PC-3 (cell line): Measurements from ENCODE around the gene TOPBP1. TPM values are rescaled to one million over a fixed set of nuclear protein-coding genes. Genes with fewer than 3 reads are reported as not detected.

ENCODE experiments used
- ATAC-seq: fragments of 200-7000 bp; cut with Tn5 transposase; 2 replicates; pipeline ENCODE4 v1.9.1; 2020; ENCODE audit warnings: mild to moderate bottlenecking, moderate library complexity
- BruUV-seq: library from RNA; stranded (reverse); fragments of 400-500 nt; replicated peaks from 2 replicates; lab custom pipeline; 2021; lab: Mats Ljungman, UMichigan
- CTCF ChIA-PET: fragments of 300-600 bp; sonication (Branson Sonifier 250); formaldehyde crosslinking; loops from one replicate; lab custom pipeline; 2022; ENCODE audit warnings: antibody characterized with exemption; lab: Charles Lee
- POLR2A ChIA-PET: fragments of 300-600 bp; sonication (Branson Sonifier 250); formaldehyde crosslinking; loops from one replicate; lab custom pipeline; 2022; ENCODE audit warnings: antibody characterized with exemption; ENCODE audit not compliant: unreplicated experiment; lab: Charles Lee
- DNase-seq: peaks from one replicate; pipeline ENCODE4 v3.0.0-alpha.2; 2015
- H2AFZ ChIP-seq: fragments of 300-600 bp; sonication (generic); 2 replicates; pipeline ENCODE4 v1.6.0; 2016; ENCODE audit warnings: antibody characterized with exemption, low read length
- H3F3A ChIP-seq: fragments of 300-600 bp; sonication (generic); one replicate; pipeline ENCODE4 v1.6.0; 2017; ENCODE audit warnings: antibody characterized with exemption, low read length, control low read depth, mild to moderate bottlenecking; ENCODE audit not compliant: unreplicated experiment
- H3K27ac ChIP-seq: fragments of 300-600 bp; sonication (generic); 2 replicates; pipeline ENCODE4 v1.5.1; 2016; ENCODE audit warnings: mild to moderate bottlenecking, low read length
- H3K27me3 ChIP-seq: fragments of 300-600 bp; sonication (generic); 2 replicates; pipeline ENCODE4 v1.6.1; 2016; ENCODE audit warnings: low read length, mixed read lengths
- H3K36me3 ChIP-seq: fragments of 300-600 bp; sonication (generic); 2 replicates; pipeline ENCODE4 v1.6.1; 2016; ENCODE audit warnings: low read depth, mixed run types, low read length, mixed read lengths
- H3K4me1 ChIP-seq: fragments of 300-600 bp; sonication (generic); 2 replicates; pipeline ENCODE4 v1.5.1; 2016; ENCODE audit warnings: low read length; ENCODE audit not compliant: insufficient read depth
- H3K4me2 ChIP-seq: fragments of 300-600 bp; sonication (generic); 2 replicates; pipeline ENCODE4 v1.6.0; 2016; ENCODE audit warnings: low read length
- H3K4me3 ChIP-seq: fragments of 300-600 bp; sonication (generic); 2 replicates; pipeline ENCODE4 v1.5.1; 2016; ENCODE audit warnings: mild to moderate bottlenecking, low read length, mixed read lengths
- H3K79me2 ChIP-seq: fragments of 300-600 bp; sonication (generic); 2 replicates; pipeline ENCODE4 v1.6.1; 2017; ENCODE audit warnings: low read length, mixed read lengths
- H3K9ac ChIP-seq: fragments of 300-600 bp; sonication (generic); 2 replicates; pipeline ENCODE4 v1.6.0; 2016; ENCODE audit warnings: mild to moderate bottlenecking, low read length
- H3K9me2 ChIP-seq: fragments of 300-600 bp; sonication (generic); replicated peaks from 2 replicates; pipeline ENCODE4 v1.6.1; 2016; ENCODE audit warnings: mixed run types, low read length, mixed read lengths
- H3K9me3 ChIP-seq: fragments of 300-600 bp; sonication (generic); 2 replicates; pipeline ENCODE4 v1.6.1; 2016; ENCODE audit warnings: low read length, mixed read lengths
- H4K20me1 ChIP-seq: fragments of 300-600 bp; sonication (generic); 2 replicates; pipeline ENCODE4 v1.6.1; 2016; ENCODE audit warnings: low read length, mixed read lengths
- CTCF ChIP-seq: fragments of 300-600 bp; sonication (generic); conservative IDR thresholded peaks from 2 replicates; pipeline ENCODE4 v1.5.1; 2017; ENCODE audit warnings: antibody characterized with exemption, low read depth, mild to moderate bottlenecking, low read length
- EZH2 ChIP-seq: fragments of 300-600 bp; sonication (generic); IDR thresholded peaks from one replicate; pipeline ENCODE4 v1.6.1; 2017; ENCODE audit warnings: antibody characterized with exemption, mild to moderate bottlenecking, low read length; ENCODE audit not compliant: unreplicated experiment
- EZH2phosphoT487 ChIP-seq: fragments of 300-600 bp; sonication (generic); IDR thresholded peaks from 2 replicates; pipeline ENCODE4 v1.6.1; 2018; ENCODE audit warnings: mild to moderate bottlenecking, antibody characterized with exemption, low read length, borderline replicate concordance
- intact Hi-C: fragments of 100-400 bp; cut with micrococcal nuclease; formaldehyde crosslinking; loops from 2 replicates; pipeline ENCODE4 v1.9.0; 2023
- total RNA-seq: library from RNA; depleted of rRNA; stranded (reverse); fragments of >200 nt; gene quantifications from 2 replicates; pipeline ENCODE4 v1.2.3, GENCODE V29; 2014

Gene TOPBP1
- total RNA-seq, 1 experiment from 2014 or later = 42.4 TPM

DNA sequence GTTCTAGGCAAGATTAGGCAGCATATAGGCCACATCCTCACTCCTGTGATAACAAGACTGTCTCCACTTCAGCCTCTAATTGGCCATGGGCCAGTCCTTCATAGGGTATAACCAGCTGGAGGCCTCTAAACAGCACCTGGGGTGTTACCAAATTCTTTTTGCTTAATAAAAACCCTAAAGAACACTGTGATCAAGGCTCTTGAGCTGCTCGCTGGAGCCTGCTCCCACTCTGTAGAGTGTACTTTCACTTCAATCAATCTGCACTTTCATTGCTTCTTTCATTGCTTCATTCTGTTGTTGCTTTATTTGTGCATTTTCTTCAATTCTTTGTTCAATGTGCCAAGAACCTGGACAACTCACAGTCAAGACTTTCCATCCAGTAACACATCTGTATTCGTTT is 36.2 kb upstream of the TOPBP1 start:
- H3K9me2 ChIP-seq = no peaks in the 10 kb centered on the region
- ChIA-PET POLR2A (no interaction called here), CTCF (no interaction called here)
- no peak overlapping the region for H3K9ac ChIP-seq
- no peaks in the 10 kb centered on the region for H3K27me3 ChIP-seq
- no peaks in the 10 kb centered on the region for H4K20me1 ChIP-seq
- no peak overlapping the region for H3K27ac ChIP-seq
- no peaks in the 10 kb centered on the region for H3F3A ChIP-seq
- ATAC-seq (no peak), DNase-seq (no peak)
- no TSS peak for BruUV-seq
- no peaks in the 10 kb centered on the region for H3K36me3 ChIP-seq
- no peaks in the 10 kb centered on the region for H3K79me2 ChIP-seq
- H3K4me3 ChIP-seq = no peak overlapping the region
- TF ChIP-seq EZH2 (no peak), EZH2phosphoT487 (no peak), CTCF (no peak)
- no peaks in the 10 kb centered on the region for H3K4me1 ChIP-seq
- no peaks in the 10 kb centered on the region for H3K9me3 ChIP-seq
- no peak overlapping the region for H3K4me2 ChIP-seq
- intact Hi-C loops = no loop called here
- no peak overlapping the region for H2AFZ ChIP-seq

DNA sequence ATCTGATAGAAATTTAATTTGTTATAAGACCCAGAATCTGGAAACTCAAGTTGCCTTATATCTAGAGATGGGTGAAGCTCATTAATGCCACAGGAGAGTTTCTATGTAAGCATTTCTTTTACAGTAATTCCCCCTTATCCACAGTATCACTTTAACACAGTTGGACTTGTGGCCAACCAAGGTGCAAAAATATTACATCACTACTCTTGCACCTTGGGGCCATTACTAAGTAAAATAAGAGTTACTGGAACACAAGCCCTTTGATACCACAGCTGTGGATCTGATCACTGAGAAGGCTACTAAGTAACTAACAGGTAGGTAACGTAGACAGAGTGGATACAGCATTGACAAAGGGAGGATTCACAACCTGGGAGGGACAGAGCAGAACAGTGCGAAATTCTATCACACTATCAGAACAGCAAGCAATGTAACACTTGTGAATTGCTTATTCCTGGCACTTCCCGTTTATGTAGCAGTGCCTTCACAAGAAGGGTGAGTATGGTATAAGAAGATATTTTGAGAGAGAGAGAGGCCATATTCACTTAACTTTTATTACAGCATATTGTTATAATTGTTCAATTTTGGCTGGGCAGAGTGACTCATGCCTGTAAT is 33.9 kb upstream of the TOPBP1 start:
- Histone ChIP-seq H3K4me2 (no peak overlapping the region), H3K9ac (no peak overlapping the region), H3K4me3 (no peak overlapping the region), H3K36me3 (no peaks in the 10 kb centered on the region), H3K79me2 (no peaks in the 10 kb centered on the region), H3K27ac (no peak overlapping the region), H3K27me3 (no peaks in the 10 kb centered on the region), H3F3A (no peaks in the 10 kb centered on the region), H3K9me3 (no peaks in the 10 kb centered on the region), H3K4me1 (no peaks in the 10 kb centered on the region), H4K20me1 (no peaks in the 10 kb centered on the region), H3K9me2 (no peaks in the 10 kb centered on the region), H2AFZ (no peak overlapping the region)
- ChIA-PET CTCF (no interaction called here), POLR2A (no interaction called here)
- ATAC-seq = no peak
- no TSS peak for BruUV-seq
- DNase-seq = no peak
- intact Hi-C loops = no loop called here
- TF ChIP-seq EZH2phosphoT487 = no peak
- no peak for TF ChIP-seq EZH2
- no peak for TF ChIP-seq CTCF

GRCh38 chr3:133694288-133695268 is 32.8 kb upstream of the TOPBP1 start:
- no TSS peak for BruUV-seq
- no peaks in the 10 kb centered on the region for H4K20me1 ChIP-seq
- no peak overlapping the region for H3K4me3 ChIP-seq
- intact Hi-C loops = no loop called here
- H3F3A ChIP-seq = no peaks in the 10 kb centered on the region
- no peak overlapping the region for H3K27ac ChIP-seq
- CTCF ChIA-PET = no interaction called here
- no peaks in the 10 kb centered on the region for H3K4me1 ChIP-seq
- no peaks in the 10 kb centered on the region for H3K27me3 ChIP-seq
- H3K9me3 ChIP-seq = no peaks in the 10 kb centered on the region
- TF ChIP-seq EZH2 (no peak), CTCF (no peak), EZH2phosphoT487 (no peak)
- H2AFZ ChIP-seq = no peak overlapping the region
- no peak overlapping the region for H3K9ac ChIP-seq
- ATAC-seq (no peak), DNase-seq (no peak)
- no peak overlapping the region for H3K4me2 ChIP-seq
- H3K36me3 ChIP-seq = no peaks in the 10 kb centered on the region
- H3K9me2 ChIP-seq = no peaks in the 10 kb centered on the region
- no peaks in the 10 kb centered on the region for H3K79me2 ChIP-seq
- POLR2A ChIA-PET = no interaction called here
